Inflammatory macrophage treated with lipopolysaccharide for 4 hours (primary cell): ENCODE measurements around the gene CYP2E1.
A peak's percentile ranks its signal among the peaks of the same experiment; 100 is the strongest.
"Not testable (repeated sequence)": the region's sequence is repeated elsewhere in the genome, so short reads cannot be mapped to it uniquely, and the experiment has no call there.

Experiments used
- DNase-seq: peaks from one replicate; pipeline ENCODE4 v3.0.0-alpha.2; 2020

Gene CYP2E1

GRCh38 chr10:133526957-133527588 lies at the start of gene CYP2E1:
CYP2E1 (plus strand) TSS chr10:133527363; CDS start chr10:133527396, 33 bp downstream.
- no peak for DNase-seq

GRCh38 chr10:133481086-133481643 lies 46.0 kb upstream of the CYP2E1 start:
- DNase-seq, result no peak

DNA sequence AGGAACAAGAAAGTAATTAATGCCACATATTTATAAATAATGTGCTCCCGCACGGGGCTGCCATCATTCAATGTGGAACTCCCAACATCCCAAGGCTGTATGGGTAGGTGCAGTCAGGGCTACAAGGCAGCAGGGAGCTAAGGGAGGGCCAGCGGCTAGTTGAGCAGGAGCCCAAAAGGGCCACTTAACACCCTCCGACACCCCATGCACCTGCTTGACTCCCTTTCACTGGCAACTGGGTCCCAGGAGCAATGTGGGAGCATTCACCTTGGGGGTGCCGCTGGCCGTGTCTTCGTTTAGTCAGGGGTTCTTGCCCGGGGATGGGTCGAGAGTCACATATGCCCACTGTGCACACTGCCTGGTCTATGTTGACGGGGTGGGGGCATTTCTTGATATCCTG lies 45.5 kb upstream of the CYP2E1 start:
- DNase-seq, result no peak

- no peak for DNase-seq
These were observed 42.3 kb upstream of the CYP2E1 start for GRCh38 chr10:133484818-133485217.

GRCh38 chr10:133487085-133487484 lies 40.1 kb upstream of the CYP2E1 start:
- DNase-seq, result no peak

GRCh38 chr10:133488354-133488753 lies 38.8 kb upstream of the CYP2E1 start:
- DNase-seq, result no peak

DNA sequence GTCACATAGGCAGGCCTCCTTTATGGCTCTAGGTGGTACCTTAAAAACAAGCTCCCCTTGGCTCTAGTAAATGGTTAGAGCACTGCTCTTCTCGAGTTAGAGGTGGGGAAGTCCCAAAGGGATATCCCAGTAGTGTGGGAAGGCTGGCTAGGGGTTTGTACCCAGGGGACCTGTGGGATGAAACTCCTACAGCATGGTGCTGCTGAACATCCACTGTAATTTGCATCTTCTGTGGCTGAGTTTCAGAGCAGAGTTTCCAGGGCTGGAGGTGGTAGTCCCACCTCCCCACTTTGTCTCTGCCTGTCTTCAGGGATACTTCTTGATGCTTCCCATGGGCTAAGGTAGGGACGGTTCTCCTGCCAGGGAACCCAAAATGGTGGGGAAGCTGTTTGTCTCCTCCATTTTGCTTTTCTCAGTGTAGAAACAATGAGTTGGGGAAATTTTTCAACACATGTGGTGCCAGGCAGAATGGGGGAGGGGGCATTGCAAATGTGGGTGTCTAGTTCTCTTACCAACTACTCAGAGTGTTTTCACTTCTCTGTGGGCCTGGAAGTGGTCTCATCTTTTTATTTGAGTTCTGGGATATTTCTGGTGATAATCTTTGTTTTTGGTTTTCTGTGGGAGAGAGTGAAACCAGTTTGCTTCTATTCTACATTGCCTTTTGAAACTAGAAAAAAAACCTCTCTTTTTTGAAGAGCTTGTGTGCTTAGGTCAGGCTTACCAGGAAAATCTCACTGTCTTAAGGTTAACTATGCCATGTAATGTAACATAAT lies 37.2 kb upstream of the CYP2E1 start:
- no peak for DNase-seq

- not testable (repeated sequence) for DNase-seq
These were observed 33.6 kb upstream of the CYP2E1 start for GRCh38 chr10:133493562-133493961.

DNA sequence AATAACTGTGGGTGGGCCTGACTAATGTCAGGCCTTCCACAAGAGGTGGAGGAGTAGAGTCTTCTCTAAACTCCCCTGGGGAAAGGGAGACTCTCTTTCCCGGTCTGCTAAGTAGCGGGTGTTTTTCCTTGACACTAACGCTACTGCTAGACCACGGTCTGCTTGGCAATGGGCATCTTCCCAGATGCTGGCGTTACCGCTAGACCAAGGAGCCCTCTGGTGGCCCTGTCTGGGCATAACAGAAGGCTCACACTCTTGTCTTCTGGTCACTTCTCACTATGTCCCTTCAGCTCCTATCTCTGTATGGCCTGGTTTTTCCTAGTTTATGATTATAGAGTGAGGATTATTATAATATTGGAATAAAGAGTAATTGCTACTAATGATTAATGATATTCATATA lies 29.8 kb upstream of the CYP2E1 start:
- DNase-seq, result not testable (repeated sequence)

DNA sequence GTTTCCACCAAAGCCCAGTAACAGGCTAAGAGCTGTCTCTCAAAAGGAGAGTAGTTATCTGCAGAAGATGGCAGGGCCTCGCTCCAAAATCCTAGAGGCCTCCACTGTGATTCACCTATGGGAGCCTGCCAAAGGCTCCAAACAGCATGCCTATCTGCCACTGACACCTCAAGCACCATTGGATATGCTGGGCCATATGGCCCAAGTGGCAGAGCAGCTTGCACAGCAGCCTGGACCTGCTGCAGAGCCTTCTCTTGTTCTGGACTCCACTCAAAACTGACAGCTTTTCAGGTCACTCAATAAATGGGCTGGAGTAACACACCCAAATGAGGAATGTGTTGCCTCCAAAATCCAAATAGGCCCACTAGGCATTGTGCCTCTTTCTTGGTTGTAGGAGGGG lies 28.0 kb upstream of the CYP2E1 start:
- not testable (repeated sequence) for DNase-seq

GRCh38 chr10:133500897-133501296 lies 26.3 kb upstream of the CYP2E1 start:
- not testable (repeated sequence) for DNase-seq

DNA sequence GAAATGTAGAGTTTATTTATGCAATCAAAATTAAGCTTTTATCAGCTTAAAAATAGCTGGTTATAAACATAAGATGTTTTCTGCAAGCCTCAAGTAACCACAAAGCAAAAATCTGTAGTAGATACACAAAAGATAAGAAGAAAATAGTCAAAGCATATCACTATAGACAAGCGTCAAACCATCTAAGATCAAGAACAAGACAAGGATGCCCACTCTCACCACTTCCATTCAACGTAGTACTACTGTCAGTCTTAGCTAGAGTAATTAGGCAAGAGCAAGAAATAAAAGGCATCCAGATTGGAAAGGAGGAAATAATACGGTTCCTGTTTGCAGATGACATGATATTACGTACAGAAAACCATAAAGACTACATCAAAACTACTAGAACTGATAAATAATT lies 17.5 kb upstream of the CYP2E1 start:
- DNase-seq, result no peak

DNA sequence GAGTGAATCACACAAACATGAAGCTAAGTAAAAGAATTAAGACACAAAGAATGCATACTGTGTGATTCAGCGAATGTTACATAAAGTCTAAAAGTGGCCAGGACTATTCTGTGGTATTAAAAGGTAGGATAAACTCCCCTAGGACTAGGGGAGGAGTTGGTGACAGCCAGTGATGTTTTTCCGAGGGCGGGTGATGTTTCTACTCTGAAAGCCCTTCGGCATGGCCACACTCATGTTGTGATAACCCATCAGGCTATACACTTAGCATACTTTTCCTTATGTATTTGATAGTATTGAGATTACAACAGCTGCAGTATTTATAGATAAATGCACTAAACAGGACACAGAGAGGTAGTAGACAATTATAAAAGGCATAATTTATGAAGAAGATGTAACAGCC lies 15.8 kb upstream of the CYP2E1 start:
- DNase-seq, result no peak

DNA sequence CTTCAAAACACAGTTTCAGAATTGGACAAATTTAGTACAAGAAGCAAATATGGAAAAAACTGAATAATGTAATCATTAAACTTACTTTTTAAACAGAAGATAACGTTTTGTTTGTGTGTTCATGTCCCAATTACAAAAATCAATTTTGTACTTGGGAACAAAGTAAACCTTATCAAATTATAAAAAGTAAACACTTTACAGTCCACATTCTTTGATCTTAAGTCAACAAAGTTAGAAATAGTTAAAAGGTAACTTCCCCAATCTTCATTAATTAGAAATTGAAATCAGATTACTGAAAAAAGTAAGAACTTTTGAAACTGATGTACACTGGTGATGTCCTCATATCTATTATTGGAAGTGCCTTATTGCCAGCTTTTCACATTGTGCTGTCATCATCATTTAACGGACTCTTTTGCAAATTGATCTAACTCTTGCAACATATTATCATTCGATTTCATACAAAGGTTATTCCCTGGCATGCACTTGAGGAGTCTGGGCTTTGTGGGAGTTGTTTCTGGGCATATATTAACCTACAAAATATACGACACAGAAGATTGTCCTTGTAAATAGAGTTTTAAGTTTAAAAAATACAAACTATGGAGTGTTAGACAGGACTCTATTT lies 15.1 kb upstream of the CYP2E1 start:
- DNase-seq, result no peak

DNA sequence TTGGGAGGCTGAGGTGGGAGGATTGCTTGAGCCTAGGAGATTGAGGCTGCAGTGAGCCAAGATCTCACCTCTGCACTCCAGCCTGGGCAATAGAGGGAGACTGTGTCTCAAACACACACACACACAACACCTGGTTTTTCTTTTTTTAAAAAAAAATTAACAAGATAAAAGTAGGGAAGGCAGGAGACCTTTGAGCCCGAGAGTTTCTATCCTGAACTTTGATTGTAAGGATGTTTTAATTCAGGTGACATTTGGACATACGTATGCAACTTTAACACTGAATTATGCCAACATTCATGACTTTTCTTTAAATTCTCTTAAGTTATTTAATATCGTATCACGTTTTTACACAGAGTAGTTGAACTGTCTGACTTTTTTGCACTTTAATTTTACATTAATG lies 11.7 kb upstream of the CYP2E1 start:
- no peak for DNase-seq

DNA sequence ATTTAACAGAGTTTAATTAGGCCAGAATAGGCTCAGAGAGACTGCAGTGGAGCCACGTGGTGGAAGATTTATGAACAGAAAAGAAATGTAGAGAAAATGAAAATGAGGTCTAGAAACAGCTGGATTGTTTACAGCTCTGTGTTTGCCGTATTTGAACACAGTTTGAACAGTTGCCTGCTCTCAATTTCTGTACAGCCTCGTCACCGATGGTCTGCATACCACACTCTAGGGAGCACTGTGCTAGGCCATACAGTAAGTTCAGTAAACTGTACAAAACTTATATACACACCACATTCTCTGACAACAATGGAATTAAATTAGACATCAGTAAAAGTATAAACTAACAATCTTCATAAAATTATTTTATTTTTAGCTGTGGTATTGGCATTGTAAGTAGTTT lies 11.1 kb upstream of the CYP2E1 start:
- no peak for DNase-seq

DNA sequence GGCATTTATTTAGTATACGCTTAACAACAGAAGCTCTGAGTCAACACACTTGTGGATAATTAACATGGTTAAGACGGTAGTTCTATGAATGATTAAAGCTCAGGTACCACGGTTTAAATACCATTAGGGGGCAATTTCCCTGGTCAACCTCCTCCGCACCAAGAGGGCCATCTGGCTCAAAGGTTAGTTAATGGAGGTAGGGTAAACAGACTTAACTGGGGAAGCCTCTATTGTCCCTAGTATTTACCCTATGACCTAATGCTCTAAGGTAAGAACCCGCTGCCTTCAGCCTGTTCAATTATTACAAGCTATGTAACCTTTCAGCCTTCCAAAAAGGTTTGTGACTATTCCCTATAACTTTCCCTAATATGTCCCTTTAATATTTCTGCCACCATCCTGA lies 8.6 kb upstream of the CYP2E1 start:
- not testable (repeated sequence) for DNase-seq

DNA sequence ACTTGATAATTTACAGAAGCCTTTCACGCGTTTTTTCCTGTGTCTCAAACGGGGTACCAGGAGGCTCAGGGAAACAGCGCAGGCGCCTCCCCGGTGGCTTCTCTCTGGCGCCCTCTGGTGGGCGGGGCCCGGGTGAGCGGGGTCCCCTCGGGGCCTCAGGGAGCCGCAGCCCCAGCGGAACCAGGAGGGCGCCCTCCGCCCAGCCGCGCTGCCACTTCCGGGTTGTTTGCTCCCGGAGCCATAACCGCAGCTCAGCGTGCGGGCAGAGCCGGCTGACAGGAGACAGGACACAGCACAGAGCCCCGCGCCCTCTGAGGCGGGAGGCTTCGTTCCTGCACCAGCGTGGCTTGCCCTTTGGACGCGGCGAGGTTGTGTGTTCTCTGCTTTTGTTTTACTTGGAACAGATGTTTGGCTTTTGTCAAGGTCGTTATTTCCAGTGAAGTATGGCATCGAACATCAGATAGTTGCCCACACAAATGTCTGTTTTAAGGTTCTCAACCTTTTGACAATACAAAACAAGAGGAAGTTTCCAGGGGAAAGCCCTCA lies 6.9 kb upstream of the CYP2E1 start:
- DNase-seq, result peak; percentile 59

- no peak for DNase-seq
These were observed 3.4 kb upstream of the CYP2E1 start for GRCh38 chr10:133523631-133524203.

GRCh38 chr10:133525444-133525843 lies 1.7 kb upstream of the CYP2E1 start:
- DNase-seq, result no peak

DNA sequence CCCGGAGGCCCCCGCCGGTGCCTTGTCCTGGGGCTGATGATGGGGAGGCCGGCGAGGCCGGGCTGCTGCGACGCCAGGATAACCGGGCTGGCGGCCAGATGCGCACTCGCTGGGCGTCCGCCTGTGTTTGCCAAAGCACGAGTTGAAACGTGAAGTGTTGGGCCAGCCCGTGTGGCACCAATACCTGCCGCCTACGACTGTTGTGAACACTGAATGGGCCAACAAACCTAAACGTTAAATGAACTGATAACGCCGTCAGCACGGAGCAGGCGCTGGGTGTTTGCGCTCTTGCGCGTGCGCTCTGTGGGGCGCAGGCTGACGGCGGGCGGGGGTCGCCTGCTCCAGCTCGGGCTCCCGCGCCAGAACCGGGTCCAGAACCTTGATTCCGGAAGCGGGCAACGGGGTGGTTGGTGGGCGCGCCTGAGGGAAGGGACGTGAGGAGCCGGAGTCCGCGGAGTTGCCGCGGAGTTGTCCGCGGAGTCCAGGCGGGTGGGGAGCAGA lies 658 bp downstream of the CYP2E1 start:
- no peak for DNase-seq

DNA sequence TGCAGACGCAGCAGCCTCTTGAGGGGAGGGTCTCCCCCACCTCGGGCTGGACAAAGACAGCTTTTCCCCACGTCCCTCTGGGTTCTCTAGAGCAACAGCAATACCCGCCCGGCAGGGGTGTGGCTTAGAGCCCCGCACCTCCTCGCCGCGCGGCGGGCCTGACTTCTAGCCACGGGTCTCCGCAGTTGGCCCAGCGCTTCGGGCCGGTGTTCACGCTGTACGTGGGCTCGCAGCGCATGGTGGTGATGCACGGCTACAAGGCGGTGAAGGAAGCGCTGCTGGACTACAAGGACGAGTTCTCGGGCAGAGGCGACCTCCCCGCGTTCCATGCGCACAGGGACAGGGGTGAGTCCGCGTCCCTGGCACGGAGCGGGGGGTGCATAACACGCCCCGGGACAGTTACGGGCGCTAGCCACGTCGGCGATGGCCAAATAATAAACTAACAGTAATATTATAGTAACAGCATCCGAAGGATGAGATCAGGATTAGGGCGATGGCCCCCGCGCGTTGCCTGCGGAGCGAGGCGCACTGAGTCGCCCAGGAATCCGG lies 1.2 kb downstream of the CYP2E1 start:
- DNase-seq, result no peak
